Activated T-cell treated with anti-CD3 and anti-CD28 coated beads for 24 hours (primary cell): Measurements from ENCODE around the gene ARHGAP31.
"Not testable (repeated sequence)": the region's sequence is repeated elsewhere in the genome, so short reads cannot be mapped to it uniquely, and the experiment has no call there.

Experiments used
- DNase-seq: peaks from one replicate; pipeline ENCODE4 v3.0.0-alpha.2; 2020; ENCODE audit warnings: low read depth

Gene ARHGAP31

DNA sequence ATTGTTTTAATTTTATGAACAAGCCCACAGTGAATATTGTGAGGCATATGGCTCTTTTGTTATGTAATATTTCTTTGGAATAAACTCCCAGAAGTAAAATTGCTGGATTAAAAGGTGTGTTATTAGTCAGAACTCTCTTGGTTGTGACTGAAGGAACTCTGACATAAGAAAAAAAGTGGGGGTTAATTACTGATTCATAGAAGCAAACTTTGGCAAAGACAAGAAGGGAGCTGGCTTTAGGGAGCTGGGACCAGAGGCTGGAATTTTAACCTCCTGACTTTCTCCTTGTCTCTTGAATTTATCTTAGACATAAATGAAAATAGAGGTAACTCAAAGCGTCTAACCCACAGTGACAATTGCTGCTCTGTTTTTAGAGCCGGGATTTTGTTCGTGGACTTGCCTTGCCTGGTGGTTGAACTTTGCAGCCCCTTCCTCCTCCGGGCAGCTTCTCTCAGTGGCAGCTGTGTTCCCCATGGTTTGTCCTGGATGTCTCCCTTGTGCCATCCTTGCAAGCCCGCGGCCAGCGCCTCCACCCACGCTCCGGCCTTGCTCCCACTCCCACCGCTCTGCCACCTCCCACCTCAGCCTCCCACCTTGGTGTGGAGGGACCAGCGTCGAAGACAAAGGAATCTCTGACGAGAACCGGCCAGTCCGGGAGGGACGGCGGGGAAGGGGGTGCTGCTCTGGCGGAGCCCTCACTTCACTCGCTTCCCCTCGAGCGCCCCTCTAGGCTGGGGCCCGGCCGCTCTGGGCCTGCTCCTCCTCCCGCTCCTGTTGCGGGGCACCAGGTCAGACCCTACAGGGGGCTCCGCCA is 28.0 kb downstream of the ARHGAP31 start:
- DNase-seq = no peak

DNA sequence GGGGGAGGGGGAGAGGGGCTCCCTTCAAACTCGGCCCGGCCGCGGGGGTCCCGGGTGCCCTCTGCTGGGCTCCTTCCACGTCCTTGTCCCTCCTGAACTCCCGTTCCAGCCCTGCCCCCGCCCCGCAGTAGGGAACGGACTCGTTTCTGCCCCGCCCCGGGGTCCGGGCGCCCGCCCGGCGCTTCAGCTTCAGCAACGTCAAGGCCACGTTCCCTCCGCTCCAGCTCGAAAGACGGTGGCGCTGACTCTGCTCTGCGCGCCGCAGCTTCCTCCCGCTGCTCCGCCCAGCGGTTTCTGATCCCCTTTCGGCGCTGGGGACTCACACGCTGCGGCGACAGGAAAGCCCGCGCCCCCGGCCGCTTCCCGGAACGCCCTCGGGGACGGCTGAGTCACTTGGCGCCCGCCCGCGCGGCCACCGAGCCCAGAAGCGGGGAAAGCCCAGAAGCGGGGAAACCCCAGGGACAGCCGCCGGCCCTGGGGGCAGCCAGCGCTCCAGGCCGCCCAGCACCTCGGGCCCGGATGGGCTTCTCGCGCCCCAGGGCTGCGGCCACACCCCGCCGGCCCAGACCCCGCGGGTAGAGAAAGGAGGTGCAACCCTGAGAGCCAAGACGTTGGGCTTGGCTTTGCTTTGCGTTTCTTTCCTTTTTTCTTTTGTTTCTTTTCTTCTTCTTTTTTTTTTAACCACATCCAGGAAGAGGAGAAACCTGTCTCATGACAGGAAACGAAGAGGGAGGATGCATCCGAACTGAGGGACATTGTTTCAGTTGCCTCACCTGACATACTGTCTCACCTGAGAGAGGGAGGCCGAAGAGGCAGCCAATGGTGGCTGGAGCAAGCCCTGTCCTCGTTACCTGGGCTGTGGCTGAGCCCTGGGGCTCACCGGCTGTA is 28.9 kb downstream of the ARHGAP31 start:
- DNase-seq = peak; percentile 93

DNA sequence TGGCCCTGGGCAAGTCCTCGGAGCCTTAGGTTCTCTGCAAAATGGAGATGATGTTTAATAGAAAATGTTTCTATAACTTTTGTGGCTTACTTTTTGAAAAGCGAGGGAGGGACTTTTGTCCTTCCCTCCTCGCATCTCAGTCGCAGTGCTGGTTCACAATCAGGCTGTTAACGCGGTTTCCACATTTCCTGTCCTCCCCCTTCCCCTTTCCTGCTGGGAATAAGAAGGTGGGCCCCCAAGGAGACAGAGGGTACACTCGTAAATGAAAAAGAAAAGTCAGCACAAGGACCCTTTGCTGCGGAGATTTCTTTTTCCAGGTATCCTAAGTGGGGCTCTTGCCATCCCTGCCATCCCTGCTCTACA is 29.5 kb downstream of the ARHGAP31 start:
- no peak for DNase-seq

DNA sequence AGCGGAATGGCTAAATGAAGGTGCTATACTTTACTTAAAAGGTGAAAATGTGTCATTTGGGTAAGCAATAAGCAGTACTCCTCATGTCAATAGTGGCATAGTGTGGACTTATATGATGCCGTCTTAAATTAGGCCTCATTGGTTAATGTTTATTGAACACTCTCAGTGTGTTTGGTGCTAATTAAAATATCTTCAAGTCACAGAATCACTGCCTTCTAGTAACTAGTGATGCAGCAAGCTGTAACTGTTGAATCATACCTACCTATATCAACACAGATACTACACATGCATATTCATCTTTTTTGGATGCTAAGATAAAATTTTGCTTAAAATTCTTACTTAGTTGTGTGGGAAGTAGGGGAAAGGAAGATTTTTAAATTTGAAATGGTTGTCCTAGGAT is 30.7 kb downstream of the ARHGAP31 start:
- no peak for DNase-seq

DNA sequence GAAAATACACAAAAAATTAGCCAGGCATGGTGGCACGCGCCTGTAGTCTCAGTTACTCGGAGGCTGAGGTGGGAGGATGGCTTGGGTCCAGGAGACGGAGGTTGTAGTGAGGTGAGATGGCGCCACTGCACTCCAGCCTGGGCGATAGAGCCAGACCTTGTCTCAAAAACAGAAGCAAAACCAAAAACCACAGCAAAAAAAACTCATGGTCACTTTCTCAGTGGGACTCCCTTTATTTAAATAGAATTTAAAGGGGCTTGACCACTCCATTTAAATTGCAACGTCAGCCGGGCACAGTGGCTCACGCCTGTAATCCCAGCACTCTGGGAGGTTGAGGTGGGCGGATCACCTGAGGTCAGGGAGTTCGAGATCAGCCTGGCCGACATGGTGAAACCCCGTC is 32.8 kb downstream of the ARHGAP31 start:
- no peak for DNase-seq

DNA sequence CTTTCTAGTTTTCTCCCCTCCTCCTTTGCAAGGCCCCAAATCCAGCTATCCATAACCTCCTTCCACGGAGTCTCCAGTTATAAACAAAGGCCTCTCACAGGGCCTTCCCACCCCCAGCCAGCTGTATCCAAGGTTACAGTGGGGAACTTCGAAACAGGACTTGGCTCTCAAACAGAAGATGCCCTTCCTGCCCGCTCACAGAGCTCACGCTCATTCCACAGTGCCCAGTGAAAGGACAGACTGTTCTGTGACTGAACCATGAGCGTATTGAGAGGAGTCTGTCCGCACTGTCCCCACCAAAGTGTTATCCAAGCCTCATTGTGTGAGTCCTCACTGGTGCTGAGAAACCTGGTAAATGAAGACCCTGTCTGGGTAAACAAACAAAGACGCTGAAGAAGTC is 35.4 kb downstream of the ARHGAP31 start:
- DNase-seq = no peak

DNA sequence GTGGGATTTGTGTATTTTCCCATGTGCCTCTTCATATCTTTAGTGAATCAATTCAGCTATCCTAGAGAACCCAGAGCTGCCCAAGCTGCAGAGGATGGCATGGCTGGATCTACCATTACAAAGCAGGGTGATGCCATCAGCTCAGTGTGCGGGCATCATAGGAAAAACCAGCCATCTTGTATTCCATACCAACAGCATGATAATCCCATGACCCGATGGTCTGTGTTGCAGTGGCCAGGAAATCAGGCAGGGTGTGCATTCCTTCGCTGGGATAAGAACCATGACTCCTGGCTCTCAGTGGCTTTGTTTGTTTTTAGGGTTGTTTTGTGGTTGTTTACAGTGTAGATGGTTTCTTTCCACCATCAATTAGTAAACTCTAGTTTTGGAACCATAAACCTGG is 36.0 kb downstream of the ARHGAP31 start:
- DNase-seq = no peak

DNA sequence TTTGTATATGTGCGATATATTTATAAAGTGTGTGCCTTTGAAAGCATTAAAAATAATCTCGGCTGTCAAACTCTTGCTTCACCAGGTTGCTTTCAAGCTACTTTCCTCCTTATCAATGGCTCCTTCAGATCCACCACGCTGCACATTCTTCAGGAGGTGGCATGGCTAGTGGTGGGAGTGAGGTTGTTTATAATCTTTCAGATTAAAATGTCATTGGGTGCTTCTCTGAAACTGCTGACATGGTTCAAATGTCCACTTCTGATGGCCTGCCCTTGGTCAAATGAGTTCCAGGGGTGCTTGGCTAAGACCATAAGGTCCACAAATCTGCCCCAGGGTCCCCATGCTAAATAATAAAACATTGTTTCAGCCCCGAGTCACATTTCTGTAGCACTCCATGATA is 36.7 kb downstream of the ARHGAP31 start:
- no peak for DNase-seq

DNA sequence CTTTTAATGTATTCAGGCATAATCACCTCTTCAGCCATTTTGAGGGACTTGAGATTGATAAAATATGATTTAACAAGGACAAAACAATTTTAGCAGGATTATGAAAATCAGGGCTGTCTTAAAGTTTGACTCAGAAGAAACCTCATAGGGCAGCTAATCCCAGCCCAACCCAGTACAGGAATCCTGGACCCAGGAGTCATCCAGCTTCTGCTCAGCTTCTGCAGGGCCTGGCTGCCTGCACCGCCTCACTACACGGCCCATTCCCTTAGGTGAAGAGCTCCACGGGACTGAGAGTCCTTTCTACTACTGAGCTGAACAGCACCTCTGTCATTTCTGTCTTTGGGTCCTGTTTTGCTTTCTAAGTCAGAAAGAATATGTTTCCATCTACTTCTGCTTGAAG is 37.5 kb downstream of the ARHGAP31 start:
- no peak for DNase-seq

DNA sequence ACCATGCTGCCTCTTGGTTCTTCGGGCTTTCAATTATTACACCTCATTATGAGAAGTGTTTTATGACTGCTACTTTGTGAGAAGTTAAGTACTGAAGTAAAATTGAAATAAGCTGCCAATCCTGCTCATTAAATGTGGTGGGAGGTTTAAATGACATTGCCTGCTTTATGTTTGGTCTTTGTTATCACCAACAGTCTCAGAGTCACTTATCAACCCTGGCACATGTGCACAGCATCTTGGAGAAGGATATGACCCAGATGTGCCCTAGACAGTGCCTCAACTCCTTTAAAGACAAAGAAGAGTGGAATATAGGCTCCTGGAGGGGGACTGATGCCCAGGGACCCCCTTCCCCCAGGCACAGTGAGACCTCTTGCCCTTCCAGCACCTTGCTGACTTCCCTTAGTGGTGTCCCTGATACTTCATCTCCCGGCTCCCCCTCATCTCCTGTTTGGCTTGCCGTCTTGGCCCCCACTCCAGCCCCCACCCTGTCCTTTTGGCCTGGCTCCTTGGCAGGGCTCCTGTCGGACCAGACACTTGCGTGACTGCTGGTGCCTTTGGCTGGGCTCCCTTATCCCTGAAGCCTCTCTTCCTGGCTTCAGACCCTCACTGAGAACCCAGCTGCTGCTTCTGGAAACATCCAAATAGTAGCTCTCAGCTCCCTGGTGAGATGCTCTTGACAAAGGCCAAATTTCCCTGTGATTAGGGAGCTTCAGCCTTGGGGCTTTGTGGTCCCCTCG is 39.8 kb downstream of the ARHGAP31 start:
- no peak for DNase-seq

DNA sequence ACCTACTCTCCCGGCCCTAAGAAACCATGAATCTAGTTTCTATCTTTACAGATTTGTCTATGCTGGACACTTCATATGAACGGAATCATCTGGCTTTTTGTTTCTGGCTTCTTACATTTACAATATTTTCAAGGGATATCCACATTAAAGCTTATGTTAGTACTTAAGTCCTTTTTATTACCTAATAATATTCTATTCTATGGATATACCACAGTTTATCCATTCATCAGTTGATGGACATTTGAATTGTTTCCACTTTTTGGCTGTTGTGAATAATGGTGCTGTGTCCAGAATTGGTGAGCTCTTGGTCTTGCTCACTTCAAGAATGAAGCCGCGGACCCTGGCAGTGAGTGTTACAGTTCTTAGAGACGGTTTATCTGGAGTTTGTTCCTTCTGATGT is 42.6 kb downstream of the ARHGAP31 start:
- DNase-seq = no peak

DNA sequence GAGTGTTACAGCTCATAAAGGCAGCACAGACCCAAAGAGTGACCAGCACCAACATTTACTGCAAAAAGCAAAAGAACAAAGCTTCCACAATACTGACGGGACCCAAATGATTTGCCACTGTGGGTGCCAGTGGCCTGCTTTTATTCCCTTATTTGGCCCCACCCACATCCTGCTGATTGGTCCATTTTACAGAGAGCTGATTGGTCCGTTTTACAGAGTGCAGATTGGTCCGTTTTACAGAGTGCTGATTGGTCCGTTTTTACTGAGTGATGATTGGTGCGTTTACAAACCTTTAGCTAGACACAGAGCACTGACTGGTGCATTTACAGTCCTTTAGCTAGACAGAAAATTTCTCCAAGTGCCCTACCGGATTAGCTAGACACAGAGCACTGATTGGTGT is 43.2 kb downstream of the ARHGAP31 start:
- not testable (repeated sequence) for DNase-seq

DNA sequence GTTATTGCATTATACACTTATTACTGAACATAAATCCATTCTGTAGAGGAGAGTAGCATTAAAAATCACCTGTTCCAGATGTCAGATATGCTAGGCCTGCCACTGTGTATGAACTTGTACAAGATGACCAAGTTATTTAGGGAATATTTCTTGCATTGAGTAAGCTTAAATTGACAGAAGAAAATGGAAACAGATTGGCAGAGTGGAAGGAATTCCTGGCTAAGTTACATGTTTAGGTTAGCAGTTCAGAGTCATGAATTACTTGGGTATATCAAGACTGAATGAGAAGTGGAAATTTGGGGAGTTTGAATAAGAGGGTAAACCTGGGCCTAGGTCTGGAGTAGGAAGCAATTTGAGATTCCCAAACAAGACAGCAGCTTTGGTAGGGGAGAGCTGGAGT is 44.6 kb downstream of the ARHGAP31 start:
- no peak for DNase-seq

DNA sequence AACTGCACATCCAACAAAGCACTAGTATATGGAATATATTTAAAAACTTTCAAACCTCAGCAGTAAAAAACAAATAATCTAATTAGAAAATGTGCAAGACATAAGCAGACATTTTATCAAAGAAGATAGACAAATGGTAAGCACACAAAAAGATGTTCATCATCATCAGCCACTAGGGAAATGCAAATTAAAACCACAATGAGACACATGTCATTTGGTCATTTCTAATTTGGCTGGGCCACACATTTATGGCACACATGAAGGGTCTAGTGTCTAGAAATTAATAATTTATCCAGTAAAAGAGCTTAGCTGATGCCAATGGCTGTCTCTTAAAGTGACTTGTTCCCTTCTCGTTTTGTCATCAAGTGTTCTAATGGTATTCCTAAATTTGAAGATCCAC is 45.8 kb downstream of the ARHGAP31 start:
- DNase-seq = no peak

DNA sequence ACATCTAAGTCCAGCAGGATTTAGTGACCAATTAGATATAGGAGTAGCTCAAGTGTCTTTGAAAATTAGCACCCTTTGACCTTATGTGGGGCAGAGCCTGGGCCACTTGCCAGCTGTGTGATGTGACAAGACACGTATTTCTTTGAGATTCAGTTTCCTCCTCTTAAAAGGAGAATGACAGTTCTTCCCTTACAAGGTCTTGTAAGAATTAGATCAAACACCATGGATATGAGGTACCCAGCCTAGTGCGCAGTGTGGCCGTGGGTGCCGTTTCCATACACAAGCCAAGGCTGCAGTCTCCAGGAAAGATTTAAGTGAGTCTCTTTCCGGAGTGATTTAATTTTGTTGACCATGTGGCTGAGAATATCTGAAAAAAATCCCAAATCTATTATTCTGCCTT is 46.3 kb downstream of the ARHGAP31 start:
- no peak for DNase-seq

DNA sequence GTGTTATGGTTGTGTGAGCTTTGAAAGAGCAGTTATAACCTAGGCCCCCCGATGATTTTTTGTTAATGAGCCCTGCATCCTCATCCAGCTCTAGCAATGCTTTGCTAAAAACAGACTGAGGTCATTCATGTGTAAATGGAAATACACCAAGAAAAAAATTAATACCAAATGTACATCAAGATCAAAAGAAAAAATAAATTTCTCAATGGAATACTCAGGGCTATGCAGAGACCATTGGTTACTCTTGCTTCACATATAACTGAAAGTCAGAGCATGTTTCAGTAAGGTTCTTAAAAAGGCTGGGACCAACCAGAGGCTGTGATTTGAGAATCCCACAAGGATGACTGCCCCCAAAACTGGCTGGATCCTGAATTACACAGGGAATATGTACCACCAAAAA is 48.0 kb downstream of the ARHGAP31 start:
- no peak for DNase-seq

DNA sequence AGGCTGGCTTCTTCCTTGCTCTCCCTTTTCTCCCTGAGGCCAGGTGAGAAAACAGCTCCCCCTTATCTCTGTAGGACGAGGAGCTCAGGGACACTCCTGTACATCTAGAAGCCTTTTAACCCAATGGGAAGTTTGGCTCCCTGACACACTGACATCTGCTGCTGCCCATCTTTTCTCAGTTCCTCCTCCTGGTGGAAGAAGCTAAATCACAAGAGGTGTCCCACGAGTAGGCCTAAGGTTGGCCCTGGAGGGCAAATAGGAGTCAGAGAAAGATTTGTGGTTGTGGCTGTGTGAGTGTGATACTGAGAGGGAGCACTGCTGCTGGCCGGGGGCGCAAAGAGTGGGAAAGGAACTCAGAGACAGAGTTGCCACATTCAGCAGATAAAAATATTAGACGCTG is 49.5 kb downstream of the ARHGAP31 start:
- no peak for DNase-seq

DNA sequence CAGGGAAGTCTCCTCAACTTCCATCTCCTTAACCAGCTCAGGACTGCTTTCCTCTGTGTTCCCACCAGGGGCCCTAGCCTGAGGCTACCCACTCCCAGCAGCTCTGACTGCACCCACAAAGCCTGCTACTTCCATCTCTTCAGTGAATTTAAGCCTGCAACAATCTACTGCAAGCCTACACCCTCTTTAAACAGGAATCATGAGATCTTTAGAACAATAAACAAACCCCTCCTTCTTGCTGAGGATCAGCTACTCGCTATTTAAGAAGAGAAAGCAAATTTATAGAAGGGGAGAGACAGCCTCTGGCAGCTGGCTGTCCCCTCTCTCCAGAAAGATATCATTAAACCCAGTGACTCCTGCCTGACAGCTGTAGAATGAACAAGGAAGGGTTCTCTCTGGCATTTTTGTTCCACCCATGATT is 51.9 kb downstream of the ARHGAP31 start:
- DNase-seq = no peak

DNA sequence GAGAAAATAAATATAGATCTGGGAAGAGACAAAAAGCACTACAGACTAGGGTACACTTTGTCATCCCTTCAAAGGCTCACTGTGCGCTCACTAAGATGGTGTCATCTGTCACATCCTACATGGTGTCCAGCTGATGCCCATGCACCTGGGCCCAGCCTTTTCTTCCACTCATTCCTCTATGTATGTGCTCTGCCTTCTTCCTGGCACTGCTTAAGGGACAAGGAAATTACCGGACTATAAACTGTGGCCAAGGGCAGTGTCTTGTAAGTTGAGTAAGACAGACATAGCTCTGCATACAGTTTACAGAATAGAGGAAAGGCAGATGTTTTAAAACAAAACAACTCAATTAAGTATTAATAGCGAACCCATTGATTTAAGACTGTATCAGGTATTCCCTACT is 52.9 kb downstream of the ARHGAP31 start:
- no peak for DNase-seq

DNA sequence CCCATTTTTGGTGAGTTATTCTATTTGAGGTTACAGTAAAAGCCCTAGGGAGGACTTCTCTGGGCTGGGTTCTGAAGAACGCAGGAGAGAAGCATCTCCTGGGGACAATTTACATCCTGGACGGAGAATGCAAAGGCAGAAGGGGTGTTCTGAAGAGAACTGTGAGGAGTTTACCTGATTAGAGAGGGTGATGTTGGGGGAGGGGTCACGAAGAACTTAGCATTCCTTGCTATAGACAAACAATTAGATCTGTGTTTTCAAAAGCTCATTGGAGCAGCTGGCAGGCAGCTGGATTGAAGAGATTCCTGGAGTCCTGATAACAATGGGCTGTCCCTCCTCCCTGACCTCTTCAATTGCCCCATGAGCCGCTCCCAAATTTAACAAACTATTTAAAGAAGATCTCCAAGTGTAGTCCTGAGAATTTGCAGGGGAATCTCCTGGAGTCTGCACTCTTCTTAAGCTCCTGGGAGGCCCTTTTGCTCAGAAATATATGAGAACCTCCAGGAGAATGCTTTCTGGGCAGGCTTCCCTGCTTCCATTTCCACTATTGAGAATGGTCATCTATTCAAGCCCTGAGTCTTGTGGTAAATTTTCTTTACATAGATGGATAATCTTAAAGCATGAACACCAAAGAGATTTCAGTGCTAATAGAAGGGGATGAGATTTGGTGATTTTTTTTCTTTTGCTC is 55.3 kb downstream of the ARHGAP31 start:
- DNase-seq = no peak

DNA sequence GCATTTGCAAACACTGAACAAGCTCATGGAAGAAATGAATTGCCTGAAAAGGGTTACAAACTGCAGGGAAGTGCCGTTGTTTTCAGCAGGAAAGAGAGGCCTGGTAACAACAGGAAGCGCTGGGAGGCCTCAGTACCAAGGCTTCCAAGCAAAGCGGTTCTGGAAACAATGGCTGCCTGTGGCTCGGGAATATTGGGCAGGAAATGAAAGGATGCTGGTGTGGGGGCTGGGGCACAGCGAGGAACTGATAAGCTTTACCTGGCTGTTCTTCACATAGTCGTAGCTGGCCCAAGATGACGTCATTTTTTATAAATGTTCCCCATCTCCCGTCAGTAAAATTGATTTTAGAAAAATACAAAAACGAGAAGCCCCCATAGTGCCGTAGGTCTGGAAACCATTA is 55.9 kb downstream of the ARHGAP31 start:
- DNase-seq = no peak

DNA sequence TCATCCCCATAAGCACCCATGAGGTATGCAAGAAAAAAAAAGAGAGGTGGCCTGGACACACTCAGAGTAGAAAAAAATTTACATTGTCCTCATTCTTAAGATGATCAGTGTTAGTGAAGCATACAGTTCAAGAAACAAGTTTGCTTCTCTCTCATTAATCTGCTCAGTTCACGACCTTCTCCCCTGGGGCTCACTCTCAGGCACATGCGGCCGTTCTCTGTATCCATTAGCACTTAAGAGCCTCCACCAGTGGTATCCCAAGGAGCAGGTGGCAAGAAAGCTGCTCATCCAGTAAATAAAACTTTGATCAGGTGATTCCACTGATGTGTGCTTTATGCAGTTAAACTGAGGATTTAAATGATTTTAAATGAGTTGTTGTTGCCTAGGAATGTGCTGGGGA is 57.4 kb downstream of the ARHGAP31 start:
- DNase-seq = no peak
